Activated naive CD4-positive, alpha-beta T cell treated with Interleukin-2 at 50 U/mL for 16 hours (primary cell): ENCODE results near the gene CCSER1.

Experiments used
- DNase-seq: peaks from one replicate; pipeline ENCODE4 v3.0.0-alpha.2; 2020

CCSER1 gene

DNA sequence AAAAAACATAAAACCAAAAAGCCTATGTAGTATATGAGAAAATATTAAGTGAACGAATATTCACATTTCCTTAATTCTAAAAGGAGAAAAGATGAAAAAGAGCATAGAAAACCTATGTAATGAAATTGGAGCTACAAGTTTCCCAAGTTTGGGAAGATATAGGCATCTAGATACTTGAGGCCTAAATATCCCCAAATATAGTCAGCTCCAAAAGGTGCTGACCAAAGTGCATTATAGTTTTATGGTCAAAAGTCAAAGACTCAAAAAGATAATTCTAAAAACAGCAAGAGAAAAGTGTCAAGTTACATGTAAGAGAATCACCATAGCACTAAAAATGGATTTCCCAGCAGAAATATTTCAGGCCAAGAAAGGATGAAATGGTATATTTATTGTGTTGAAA is 1502.9 kb downstream of the CCSER1 start:
- no peak for DNase-seq

DNA sequence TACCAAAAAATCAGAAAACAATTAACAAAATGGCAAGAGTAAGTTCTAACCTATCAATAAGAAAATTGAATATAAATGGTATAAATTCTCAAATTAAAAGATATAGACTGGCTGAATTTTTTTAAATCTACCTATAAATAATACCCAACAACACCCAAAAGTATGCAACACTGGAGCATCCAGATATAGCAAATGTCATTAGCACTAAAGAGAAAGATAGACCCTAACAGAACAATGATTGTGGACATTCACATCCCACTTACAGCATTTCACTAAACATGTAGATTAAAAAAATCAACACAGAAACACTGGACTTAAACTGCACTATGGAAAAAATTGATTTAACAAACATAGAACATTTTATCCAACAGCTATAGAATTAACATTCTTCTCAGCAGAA is 1503.6 kb downstream of the CCSER1 start:
- no peak for DNase-seq

DNA sequence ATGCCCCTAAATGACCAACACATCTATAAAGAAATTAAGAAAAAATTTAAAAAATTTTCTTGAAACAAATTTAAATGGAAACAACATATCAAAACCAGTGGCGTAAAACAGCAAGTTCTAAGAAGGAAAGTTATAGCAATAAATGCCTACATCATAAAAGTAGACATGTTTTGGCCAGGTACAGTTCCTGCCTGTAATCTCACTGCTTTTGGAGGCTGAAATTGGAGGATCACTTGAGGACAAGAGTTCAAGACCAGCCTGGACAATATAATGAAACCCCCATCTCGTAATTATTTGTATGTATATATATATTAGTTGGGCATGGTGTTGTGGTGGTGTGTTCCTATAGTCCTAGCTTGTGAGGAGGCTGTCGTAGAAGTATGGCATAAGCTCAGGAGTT is 1504.1 kb downstream of the CCSER1 start:
- DNase-seq: no peak

DNA sequence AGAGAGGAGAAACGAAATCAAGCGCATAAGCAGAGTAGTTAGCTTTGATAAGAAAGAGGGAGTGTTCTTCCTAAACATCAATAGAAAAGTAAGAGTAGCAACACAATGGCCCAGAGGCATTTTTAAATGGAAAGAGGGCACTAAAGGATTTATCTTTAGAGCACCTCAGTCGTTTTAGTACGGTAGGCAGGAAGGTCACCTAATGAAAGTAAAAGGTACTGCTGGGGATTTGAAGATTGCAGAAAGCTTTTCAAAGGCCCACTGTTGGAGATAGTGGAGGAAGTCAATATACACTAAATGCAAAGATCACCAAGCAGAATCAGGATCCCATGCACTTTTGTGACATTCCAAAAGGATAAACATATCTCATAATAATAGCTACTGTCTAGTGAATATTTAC is 1508.9 kb downstream of the CCSER1 start:
- no peak for DNase-seq
